NK-92 treated with Interleukin-12 subunit alpha and Interleukin-12 subunit beta, amount 100 ng/mL, for 24 hours (cell line): Measurements from ENCODE around the gene MYOG.

Experiments
- DNase-seq: peaks from one replicate; lab custom pipeline; 2025; lab: John Stamatoyannopoulos, UW

MYOG gene

DNA sequence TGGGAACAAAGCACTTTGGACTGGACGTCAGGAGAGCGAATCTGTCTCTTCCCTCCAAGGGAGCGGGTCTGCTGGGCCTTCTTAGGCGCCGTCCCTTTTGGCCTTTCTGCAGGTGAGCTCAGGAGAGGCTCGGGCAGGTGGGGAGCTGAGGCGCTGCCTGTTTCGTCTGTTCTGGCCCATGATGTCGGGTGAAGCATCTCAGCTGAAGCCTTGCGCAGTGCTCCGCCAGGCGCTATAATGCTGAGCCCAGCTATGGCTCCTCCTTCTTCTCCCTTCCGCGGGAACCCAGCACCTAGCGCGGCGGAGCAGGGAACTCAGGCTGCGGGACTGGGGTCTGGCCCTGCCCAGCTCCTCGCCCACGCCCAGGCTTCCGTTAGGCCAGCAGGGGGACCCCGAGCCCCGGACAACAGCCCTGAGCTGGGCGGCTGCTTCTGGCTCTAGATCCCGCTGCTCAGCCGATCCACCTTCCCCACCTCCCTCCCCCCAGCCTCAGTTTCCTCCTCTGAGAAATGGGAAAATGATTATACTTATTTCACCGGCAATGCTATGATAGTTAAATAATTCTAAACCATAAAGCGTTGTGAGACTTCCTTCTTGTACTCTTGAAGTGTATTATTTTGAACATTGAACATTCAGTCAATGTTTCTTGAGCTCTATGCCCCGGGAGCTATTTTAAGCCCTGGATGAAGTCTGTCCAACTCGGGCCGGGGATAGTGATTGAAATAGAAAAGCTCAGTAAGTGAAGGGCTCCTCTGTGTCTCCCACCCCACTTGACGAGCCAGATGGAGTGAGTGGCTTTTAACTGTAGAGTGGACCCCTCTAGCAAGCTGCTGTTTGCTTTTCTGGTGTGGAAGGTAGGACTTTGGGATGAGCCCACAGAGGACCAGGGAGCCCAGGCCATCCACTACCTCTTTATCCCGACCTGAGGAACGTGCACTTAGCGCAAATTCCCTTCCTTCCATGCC, 32.1 kb upstream of the MYOG start:
- peak; percentile 58 for DNase-seq

DNA sequence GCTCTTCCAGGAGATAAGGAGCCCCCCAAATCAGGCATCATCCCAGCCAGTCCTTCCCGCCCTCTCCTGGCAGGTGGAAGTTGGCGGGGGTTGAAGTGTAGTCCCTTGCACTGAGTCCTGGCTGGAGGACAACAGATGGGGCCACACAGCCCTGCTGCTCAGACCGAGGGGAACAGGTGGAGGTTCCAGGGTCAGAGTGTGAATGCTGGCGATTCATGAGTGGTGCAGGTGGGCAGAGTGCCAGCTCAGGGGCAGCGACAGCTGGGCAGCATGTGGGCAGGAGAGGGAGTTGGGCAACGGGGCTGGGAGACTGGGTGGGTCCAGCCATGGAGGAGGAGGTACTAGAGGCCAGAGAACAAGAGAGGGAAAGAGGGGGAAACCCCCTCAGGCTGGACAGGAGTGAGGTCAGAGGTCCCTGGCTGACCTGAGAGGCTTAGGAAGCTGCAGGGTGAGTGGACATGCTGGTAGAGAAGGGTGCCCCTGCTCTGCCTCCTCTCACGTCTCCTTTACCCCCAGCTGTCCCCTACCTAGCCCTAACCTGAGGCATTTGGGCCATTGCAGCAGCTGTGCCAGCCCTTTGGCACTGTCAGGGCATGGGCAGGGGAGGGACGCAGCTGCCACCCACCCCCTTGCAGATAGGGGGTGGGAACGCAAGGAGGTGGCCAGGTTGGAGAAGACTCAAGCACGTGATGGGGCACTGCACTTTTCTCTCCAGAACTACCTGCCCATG, 30.4 kb upstream of the MYOG start:
- no peak for DNase-seq

DNA sequence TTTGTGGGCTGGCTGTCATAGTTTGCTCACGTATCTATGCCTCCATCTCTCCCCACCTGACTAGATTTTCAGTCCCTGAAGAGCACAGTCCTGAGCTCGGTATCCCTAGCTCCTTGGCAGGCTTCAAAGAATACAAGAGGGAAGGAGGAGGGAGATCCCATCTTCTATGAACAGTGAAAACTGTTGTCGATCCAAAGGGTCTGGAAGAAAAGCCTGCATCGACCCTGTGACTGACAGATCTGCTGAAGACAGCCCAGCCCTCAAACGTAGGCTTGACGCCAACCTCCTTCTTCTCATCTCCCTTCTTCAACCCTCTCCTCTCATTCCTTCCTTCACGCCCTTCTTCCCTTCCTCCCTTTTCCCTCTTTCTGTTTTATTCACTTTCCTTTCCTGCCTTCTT, 28.4 kb upstream of the MYOG start:
- DNase-seq, result no peak

DNA sequence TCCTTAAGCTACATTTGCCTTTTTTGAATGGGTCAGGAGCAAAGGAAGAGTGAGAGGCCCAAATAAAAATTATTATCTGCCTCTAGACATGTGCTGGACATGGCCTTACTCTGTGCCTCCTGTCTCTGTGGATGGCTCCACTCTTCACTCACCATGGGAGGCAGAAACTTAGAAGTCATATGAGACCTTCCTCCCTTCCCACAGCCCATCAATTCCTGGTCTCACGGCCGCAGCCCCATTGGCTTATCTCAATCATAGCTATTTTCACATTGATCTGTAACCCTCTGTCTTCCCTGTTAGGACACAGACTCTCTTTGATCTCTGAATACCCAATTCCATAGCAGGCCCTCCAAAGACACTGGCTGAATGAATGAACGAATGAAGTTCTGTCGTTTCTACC, 27.5 kb upstream of the MYOG start:
- no peak for DNase-seq

DNA sequence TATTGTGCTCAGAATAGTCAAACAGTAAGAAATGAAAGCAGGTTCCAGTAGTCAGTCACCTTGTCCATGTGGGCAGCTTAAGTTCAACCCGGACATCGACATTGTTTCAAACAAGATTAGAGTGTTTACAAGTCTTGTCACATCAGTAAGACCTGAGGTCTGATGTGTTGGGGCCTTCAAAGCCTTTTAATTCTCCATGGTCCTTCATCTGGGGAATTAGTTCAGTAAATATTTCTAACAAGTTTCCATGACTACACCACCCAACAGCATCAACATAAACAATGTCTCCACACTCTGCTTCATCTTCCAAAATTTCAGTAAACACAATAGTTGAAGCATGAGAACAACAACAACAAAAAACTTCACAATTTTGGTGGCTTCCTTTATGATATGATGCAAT, 26.7 kb upstream of the MYOG start:
- no peak for DNase-seq

DNA sequence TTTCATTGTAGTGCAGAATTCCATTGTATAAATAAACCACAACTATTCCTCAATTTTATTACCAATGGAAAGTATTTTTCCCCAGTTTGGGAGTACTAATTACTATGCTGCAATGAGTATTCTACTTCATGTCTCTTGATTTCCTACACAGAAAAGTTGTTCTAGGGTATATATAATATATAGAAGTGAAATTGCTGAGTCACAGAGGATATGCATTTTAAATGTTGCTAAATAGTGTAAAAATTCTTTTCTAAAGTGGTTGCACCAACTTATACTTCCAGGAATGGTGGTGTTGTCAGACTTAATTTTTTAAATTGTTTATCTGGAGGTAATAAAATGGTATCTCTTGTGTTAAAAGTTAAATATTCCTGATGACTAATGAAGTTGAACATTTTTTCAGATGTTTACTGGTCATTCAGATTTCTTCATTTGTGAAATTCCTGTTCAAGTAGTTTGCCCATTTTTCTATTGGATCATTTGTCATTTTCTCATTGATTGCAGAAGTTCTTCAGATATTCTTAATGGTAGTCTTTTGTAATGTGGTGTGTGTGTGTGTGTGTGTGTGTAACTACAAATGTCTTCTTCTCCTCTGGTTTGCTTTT, 19.1 kb upstream of the MYOG start:
- no peak for DNase-seq

DNA sequence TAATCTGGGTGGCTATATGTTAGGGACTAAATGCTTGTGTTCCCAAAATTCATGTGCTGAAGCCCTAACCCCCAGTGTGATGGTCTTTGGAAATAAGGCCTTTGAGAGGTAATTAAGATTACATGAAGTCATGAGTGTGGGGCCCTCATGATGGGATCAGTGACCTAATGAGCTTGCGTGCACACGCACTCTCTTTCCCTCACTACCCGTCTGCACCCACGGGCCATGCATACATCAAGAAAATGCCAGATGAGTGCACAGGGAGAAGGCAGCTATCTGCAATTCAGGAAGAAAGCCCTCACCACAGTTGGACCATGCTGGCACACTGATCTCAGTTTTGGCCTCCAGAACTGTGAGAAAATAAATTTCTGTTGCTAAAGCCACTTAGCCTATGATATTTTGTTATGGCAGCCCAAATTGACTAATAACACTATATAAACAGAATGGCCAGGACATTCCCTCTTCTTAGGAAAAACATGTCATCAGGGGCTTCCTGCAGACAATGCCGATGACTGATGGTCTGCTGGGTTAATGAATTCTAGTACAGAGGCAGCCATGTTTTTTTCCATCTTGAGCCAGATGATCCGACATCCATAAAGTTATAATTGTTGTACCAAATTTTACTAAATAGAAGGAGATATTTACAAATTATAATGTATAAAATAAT, 18.1 kb upstream of the MYOG start:
- no peak for DNase-seq

DNA sequence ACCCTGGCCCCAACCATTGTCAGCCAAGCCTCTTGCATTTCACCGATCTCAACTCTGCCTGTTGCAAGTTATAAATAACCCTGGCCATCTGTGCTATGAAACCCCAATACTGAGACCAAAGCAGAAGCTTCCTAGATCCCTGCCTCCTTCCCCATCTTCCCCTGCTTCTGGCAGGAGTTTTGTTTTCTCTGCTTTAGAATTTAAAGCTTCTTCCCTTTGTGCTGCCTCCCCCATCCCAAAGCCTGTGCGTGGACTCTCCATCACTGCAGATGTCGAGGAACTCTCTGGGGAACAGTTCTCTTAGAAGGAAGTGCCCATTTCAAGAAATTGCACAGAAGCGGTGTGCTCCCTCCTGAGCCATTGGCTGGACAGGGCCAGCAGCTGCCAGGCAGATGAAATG, 17.4 kb upstream of the MYOG start:
- no peak for DNase-seq

DNA sequence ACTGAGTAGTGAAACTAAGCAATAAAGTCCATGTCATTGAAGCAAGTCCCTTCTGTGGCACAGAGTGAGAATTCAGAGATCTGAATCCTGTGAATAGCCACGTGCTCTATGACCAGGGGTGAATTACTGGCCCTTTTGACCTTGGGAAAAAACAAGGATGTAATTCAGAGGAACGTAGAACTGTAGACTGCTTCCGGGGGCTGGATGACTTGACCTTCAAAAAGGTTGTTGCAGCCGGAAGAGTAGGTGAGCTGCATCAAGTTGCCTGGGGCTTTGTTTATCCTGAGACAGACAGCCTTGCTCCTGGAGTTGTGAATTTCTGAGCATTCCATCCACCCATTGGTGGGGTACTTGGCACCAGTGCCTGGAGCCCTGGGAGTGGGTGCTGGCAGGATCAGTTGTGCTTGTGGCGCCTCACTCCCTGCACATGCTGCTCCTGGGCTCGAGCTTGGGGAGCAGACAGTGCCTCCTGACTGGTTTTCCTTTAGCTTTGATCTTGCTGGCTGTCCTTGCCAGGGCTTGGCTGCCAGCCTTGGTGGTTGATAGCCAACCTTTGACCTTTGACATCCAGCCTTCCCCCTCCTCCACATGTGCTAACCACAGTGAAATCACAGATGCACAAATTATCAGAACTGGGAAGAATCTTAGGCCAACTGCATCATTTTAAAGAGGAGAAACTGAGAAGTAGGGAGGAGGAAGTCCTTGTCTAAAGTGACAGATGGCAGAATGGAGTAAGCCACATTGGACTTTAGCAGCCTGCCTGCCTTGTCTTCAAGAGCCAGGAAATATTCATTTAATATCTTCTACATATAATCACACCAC, 16.2 kb upstream of the MYOG start:
- no peak for DNase-seq

DNA sequence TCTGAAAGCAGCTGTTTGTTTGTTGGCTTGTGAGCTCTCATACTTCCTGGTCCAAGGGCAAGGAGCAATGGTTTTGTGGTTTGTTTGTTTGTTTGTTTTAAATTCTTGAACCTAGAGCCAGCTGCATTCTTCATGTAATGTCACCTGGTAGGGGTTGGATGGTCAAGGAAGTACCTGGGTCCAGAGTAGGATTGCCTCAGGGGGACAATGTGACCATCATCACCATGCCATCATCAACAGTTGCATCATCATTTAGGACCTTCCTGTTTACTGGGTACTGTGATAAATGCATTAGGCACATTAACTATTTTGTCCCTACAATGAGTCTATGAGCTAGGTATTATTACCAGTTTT, 14.7 kb upstream of the MYOG start:
- DNase-seq, result no peak

DNA sequence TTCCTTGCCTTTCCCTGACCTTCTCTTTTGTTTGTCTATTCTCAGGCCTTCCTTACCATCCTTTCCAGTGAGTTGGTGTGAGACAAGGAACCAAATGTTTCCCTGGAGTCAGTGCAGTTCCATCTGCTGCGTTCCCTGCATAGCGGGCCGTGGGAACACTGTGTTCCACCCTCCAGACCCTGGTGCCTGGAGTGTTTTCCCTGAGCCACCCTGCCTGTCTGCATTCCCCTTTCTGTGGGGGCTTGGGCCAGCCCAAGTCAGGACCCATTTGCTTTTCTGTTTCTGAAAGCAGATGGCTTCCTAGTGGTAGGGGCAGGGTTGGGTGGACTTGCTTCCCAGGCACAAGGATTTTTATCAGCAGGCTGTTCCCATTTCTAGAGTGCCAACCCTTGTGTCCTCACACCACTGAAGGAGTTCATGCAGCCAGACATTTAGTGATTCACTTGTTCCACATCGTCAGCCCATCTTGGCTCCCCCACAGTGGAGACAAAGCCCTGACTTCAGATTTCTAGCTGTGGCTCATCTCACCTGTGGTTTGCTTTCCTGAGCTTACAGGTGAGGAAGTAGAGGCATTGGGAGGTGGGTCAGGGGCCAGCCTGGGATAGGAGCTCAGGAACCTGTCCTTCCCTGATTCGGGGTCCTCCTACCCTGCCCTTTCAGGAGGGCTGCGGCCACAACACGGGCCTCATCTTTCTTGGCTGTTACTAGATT, 14.1 kb upstream of the MYOG start:
- DNase-seq, result no peak

DNA sequence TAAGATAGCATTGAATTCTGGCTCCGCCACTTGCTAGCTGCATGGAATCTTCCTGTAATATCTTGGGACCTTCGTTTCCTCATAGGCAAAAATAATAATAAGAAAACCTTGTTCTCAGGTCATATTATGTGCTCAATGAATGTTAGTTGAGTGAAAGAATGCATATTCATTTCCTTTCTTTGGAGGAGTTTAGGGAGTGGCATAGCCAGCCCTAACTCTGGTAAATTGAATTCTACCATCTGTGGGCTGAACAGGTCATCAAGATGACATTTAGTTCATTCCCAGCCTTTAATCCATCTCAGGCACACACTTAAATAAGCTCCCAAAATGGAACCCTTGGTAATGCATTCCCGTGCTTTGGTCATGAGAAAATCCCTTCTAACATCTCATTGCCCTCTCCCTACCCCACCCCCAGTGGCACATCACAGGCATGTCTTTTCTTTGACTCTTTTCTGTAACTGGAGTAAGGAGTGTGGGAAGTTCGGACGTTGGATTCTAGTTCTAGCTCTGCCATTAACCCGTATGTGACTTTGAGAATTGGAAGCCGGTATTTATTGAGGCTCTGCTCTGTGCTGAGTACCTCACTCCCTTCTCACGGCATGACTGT, 13.2 kb upstream of the MYOG start:
- no peak for DNase-seq

DNA sequence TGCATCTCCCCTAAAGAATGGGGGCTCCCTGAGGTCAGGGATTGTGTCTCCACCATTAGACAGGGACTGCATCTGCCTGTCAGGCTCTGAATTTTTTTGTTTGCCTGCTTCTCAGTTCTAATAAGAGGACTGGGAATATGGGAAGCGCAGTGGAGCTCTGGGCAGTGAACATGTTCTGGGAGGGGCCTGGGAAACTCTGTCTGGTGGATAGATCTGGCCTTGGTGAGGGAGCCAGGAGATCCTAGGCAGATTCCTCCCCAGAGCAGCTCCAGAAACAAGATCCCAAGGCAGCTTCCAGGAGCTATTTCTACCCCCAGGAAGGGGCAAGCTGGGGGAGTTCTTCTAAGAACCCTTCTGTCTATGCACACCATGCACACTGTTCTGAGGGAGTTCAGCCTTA, 12.6 kb upstream of the MYOG start:
- DNase-seq, result no peak

DNA sequence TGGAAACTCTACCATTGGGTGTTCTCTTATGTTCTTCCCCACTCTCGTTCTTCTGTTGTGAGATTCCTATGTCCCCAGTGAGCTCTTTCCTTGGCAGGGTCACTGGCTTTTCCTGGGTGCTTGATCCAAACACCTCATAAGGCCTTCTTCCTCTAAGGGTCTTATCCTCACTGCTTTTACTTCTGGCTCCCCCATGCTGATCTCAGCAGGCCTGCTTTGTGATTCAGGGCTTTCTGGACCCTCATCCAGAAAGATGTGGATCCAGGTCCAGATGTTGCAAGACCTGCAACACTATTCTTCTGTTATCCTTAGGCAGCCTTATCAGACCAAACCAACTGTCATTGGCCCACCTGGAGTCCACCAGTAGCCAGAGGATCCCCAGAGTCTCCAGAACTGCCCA, 11.2 kb upstream of the MYOG start:
- no peak for DNase-seq

DNA sequence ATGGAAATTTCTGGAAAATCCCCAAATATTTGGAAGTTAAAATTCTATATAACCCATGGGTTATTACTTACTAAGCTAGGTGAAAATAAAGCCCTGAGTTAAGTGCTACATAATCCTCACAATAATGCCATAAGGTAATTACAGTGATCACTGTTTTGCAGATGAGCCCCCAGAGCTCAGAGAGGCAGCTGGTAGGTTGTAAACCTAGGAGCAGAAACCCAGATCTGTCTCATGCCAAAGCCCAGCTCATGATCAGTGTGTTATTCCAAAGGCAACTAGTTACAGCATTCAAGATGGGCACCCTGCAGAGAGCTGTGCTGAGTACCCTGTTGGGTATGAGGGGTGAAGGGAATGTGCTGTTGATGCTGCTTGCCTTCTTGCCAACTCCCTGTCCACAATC, 10.8 kb upstream of the MYOG start:
- DNase-seq, result no peak

DNA sequence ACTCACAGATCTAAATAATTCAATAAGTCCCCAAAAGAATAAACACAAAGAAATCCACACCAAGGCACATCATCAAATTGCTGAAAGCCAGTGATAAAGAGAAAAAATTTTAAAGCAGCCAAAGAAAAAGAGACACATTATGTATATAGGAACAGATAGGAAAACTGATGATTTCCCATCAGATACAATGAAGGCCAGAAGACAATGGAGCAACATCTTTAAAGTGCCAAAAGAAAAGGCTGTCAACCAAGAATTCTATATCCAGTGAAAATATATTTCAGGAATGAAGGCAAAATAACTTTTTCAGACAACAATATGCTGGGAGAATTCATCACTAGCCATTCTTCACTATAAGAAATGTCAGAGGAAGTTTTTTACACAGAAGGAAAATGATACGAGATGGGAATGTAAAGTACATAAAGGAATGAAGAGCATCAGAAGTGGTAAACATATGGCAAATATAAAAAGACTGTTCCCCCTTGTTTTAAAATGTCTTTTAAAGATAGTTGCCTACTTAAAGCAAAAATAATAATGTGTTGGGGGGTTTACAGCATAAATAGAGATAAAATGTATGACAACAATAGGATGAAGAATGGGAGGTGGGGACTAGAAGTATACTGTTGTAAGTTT, 9.4 kb upstream of the MYOG start:
- no peak for DNase-seq

DNA sequence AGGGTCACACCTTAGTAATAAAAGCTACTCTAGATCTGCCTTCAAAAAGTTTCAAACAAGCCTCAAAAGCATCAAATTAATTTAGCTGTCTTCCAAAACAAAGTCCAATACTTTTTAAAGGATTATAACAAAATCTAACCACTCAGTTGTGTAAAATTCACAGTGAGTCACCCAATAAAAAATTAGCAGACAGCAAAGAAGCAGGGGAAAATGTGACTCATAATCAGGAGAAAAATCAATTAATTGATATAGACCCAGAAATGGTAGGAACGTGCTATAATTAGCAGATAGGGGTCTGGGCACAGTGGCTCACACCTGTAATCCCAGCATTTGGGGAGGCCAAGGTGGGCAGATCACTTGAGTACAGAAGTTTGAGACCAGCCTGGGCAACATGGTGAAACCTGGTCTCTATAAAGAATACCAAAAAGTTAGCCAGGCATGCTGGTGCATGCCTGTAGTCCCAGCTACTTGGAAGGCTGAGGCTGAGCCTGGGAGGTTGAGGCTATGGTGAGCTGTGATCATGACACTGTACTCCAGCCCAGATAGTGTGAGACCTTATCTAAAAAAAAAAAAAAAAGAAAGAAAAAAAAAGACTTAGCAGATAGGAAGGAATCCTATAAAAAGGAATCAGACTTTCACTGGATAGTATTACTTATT, 8.1 kb upstream of the MYOG start:
- DNase-seq, result no peak

DNA sequence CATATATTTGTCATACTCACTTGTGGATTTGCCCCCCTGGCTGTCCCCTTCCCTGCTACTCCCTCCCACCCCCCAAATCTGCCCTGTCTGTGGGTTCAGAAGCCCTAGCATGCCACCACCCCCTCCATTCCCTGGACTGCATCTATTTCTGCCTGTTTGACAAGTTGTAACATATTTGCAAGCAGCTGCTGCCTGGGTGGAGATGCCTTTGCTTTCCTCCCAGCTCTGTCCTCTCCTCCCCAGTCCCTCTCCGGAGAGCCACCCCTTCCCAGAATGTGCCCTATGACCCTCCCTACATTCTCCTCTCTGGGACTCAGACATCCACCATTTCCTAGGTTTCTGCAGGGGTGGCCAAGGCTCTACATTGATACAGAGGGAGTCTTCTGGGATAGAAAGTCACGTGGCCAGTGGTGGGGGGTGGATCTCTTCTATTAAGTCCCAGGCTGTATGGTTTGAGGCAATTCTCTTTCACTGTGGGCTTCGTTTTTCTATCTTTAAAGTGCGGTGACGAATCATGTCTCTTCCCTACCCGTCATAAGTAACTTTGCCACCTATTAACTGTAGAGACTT, 6.0 kb upstream of the MYOG start:
- no peak for DNase-seq

DNA sequence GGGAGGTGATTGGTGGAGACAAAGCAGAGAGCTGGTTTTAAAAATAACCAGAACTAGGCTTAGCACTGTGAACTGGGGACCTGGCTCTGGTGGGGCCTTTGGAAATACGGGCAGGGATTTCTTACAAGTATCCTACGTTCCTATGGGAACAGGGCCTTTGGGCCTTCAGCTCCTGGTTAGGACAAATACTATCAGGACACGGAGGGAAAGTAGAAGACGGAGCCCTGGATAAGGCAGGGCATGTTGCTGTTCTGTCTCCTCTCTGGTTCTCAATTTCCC, 5.3 kb upstream of the MYOG start:
- no peak for DNase-seq
